Hepatocyte (in vitro differentiated cells): ENCODE measurements around the gene PPFIBP2. TPM values are rescaled to one million over a fixed set of nuclear protein-coding genes. Genes with fewer than 3 reads are reported as not detected.

Experiments
- DNase-seq: peaks from one replicate; pipeline ENCODE4 v3.0.0-alpha.2; 2016; ENCODE audit warnings: low spot score
- H2AFZ ChIP-seq: fragments of 200-600 bp; sonication (generic); 2 replicates; pipeline ENCODE4 v1.6.0; 2016; ENCODE audit warnings: antibody characterized with exemption, mild to moderate bottlenecking
- H3K27ac ChIP-seq: fragments of 200-600 bp; sonication (generic); 2 replicates; pipeline ENCODE4 v1.5.1; 2016; ENCODE audit warnings: mild to moderate bottlenecking
- H3K27me3 ChIP-seq: fragments of 200-600 bp; sonication (generic); 2 replicates; pipeline ENCODE4 v1.6.1; 2016
- H3K36me3 ChIP-seq: fragments of 200-600 bp; sonication (generic); replicated peaks from 2 replicates; pipeline ENCODE4 v1.5.1; 2016; ENCODE audit warnings: low read depth; ENCODE audit not compliant: insufficient read depth
- H3K4me1 ChIP-seq: fragments of 200-600 bp; sonication (generic); 2 replicates; pipeline ENCODE4 v1.5.1; 2016; ENCODE audit warnings: mild to moderate bottlenecking, moderate library complexity; ENCODE audit not compliant: insufficient read depth
- H3K4me2 ChIP-seq: fragments of 200-600 bp; sonication (generic); 2 replicates; pipeline ENCODE4 v1.6.0; 2016
- H3K4me3 ChIP-seq: fragments of 200-600 bp; sonication (generic); 2 replicates; pipeline ENCODE4 v1.5.1; 2016; ENCODE audit warnings: mild to moderate bottlenecking
- H3K79me2 ChIP-seq: fragments of 200-600 bp; sonication (generic); 2 replicates; pipeline ENCODE4 v1.6.0; 2017; ENCODE audit warnings: mild to moderate bottlenecking
- H3K9me2 ChIP-seq: fragments of 200-600 bp; sonication (generic); replicated peaks from 2 replicates; pipeline ENCODE4 v1.6.0; 2017; ENCODE audit warnings: mild to moderate bottlenecking; ENCODE audit not compliant: insufficient read depth
- H3K9me3 ChIP-seq: fragments of 200-600 bp; sonication (generic); 2 replicates; pipeline ENCODE4 v1.5.1; 2016; ENCODE audit warnings: low read depth, mild to moderate bottlenecking
- H4K20me1 ChIP-seq: fragments of 200-600 bp; sonication (generic); 2 replicates; pipeline ENCODE4 v1.6.0; 2016; ENCODE audit warnings: mild to moderate bottlenecking; ENCODE audit not compliant: insufficient read depth, poor library complexity, severe bottlenecking
- EZH2 ChIP-seq: fragments of 200-600 bp; sonication (generic); IDR thresholded peaks from 2 replicates; pipeline ENCODE4 v1.6.1; 2016; ENCODE audit warnings: antibody characterized with exemption, mild to moderate bottlenecking, borderline replicate concordance
- EZH2phosphoT487 ChIP-seq: fragments of 200-600 bp; sonication (generic); IDR thresholded peaks from one replicate; pipeline ENCODE4 v1.6.1; 2018; ENCODE audit warnings: antibody characterized with exemption, mild to moderate bottlenecking, low read depth, moderate library complexity; ENCODE audit not compliant: unreplicated experiment, severe bottlenecking
- WGBS: methylation state at CpG from one replicate; pipeline ENCODE4 v1.1.6; 2016; ENCODE audit warnings: low lambda C conversion rate; ENCODE audit errors: missing lambda C conversion rate; 5-methylcytosine and 5-hydroxymethylcytosine counted together
- polyA plus RNA-seq: library from polyadenylated mRNA; unstranded; fragments of >200 nt; fragmentation: Nextera tagmentation; extraction: Ambion mirVana; gene quantifications from 2 replicates; pipeline ENCODE4 v1.2.1, GENCODE V29; 2016
- total RNA-seq: library from RNA; depleted of rRNA; stranded (reverse); fragments of >200 nt; gene quantifications from 2 replicates; pipeline ENCODE4 v1.2.3, GENCODE V29; 2014
- TF ChIP-seq, protein P1 (sequence below): fragments of 200-600 bp; sonication (generic); IDR thresholded peaks from 2 replicates; pipeline ENCODE4 v1.5.1; 2016; ENCODE audit warnings: antibody characterized with exemption, mild to moderate bottlenecking; ENCODE audit not compliant: poor library complexity

The PPFIBP2 gene
- total and polyA plus RNA-seq, 2 experiments from 2014 or later = 33.9 to 55.8 TPM

DNA sequence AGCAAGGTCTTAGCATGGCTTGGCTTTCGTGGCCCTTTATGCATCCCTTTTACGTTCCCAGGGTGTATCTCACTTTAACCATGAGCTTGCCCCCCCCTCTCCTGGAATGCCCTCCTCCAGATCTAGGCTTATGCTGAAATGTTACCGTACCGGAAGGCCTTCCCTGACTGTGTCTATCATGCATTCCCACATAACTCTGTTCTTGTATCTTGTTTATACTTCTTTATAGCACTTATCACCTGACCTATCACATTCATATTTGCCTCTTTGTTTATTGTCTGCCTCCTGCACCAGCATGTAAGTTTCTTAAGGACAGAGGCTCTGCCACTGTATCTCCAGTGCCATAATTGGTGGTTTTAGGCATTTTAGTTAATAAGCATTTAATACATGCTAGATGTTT is 38.9 kb downstream of the PPFIBP2 start:
- no peak overlapping the region for H3K4me3 ChIP-seq
- H3K4me2 ChIP-seq = no peak overlapping the region
- no peaks in the 10 kb centered on the region for H3K9me2 ChIP-seq
- TF ChIP-seq EZH2phosphoT487 (no peak), EZH2 (no peak)
- TF ChIP-seq, protein P1, sequence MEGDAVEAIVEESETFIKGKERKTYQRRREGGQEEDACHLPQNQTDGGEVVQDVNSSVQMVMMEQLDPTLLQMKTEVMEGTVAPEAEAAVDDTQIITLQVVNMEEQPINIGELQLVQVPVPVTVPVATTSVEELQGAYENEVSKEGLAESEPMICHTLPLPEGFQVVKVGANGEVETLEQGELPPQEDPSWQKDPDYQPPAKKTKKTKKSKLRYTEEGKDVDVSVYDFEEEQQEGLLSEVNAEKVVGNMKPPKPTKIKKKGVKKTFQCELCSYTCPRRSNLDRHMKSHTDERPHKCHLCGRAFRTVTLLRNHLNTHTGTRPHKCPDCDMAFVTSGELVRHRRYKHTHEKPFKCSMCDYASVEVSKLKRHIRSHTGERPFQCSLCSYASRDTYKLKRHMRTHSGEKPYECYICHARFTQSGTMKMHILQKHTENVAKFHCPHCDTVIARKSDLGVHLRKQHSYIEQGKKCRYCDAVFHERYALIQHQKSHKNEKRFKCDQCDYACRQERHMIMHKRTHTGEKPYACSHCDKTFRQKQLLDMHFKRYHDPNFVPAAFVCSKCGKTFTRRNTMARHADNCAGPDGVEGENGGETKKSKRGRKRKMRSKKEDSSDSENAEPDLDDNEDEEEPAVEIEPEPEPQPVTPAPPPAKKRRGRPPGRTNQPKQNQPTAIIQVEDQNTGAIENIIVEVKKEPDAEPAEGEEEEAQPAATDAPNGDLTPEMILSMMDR = no peak
- 82% methylated on average over 4 of the region's 4 CpGs for WGBS
- H2AFZ ChIP-seq = no peak overlapping the region
- no peaks in the 10 kb centered on the region for H4K20me1 ChIP-seq
- H3K36me3 ChIP-seq = no peaks in the 10 kb centered on the region
- no peak for DNase-seq
- H3K27me3 ChIP-seq = no peaks in the 10 kb centered on the region
- peaks cover 5% of the 10 kb centered on the region for H3K79me2 ChIP-seq
- peaks cover 15% of the 10 kb centered on the region for H3K4me1 ChIP-seq
- H3K27ac ChIP-seq = no peak overlapping the region
- H3K9me3 ChIP-seq = no peaks in the 10 kb centered on the region

DNA sequence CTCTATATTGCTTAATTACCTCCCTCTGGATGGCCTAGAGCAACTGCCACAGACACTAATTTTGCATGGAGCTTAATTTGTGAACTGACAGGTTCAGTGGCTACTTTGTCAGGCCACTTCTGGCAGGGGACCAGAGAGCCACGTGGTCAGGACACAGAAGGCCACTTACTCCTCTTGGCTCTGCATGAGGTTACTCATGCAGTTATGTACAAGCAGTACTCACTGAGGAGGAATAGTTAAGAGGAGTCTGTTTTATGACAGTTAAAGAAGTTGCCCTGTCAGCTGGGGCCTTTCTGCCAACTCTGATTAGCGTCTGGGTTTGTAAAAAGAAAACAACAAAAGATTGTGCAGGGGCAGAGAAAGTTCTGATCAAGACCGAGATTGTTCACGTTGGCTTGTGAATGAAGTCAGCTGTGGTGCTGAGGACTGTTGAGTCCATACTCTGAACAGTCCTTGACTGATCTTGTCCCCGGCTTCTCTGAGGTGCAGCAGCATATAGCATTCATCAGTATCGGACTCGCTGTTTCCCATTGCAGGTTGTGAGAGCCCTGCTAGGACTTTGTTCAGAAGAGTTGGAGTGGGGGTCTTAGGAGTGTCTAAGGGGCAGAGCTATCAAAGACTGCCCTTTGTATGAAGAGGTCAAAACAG is 41.4 kb downstream of the PPFIBP2 start:
- WGBS = 46% methylated on average over 7 of the region's 7 CpGs
- Histone ChIP-seq H3K9me2 (no peaks in the 10 kb centered on the region), H3K9me3 (no peaks in the 10 kb centered on the region), H3K27me3 (no peaks in the 10 kb centered on the region), H3K79me2 (peaks cover 8% of the 10 kb centered on the region), H3K4me1 (peaks cover 15% of the 10 kb centered on the region), H3K4me2 (peak overlapping the region; percentile 22), H3K27ac (peak overlapping the region; percentile 35), H3K36me3 (no peaks in the 10 kb centered on the region), H4K20me1 (no peaks in the 10 kb centered on the region), H3K4me3 (no peak overlapping the region), H2AFZ (no peak overlapping the region)
- no peak for TF ChIP-seq EZH2phosphoT487
- DNase-seq = peak; percentile 37

DNA sequence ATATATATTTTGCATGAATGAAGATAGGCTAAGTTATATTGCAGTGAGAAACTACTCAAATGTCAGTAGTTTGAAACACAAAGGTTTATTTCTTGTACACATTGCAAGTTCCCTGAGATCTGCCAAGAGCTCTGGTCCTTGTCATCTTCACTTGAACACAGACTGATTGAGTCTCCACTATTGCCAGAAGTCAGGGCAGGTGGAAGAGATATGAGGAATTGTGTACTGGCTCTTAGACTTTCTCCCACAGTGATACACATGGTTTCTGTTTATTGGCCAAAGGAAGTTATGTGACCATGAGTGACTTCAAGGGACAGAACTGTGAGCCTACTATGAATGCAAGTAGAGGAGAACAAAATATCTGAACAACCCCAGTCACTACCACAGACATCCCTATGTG is 44.2 kb downstream of the PPFIBP2 start:
- H3K27ac ChIP-seq = no peak overlapping the region
- TF ChIP-seq EZH2phosphoT487 (no peak), EZH2 (no peak)
- TF ChIP-seq, protein P1 = no peak
- DNase-seq = no peak
- peaks cover 16% of the 10 kb centered on the region for H3K79me2 ChIP-seq
- no peak overlapping the region for H3K4me2 ChIP-seq
- no peak overlapping the region for H3K4me3 ChIP-seq
- no peaks in the 10 kb centered on the region for H3K9me2 ChIP-seq
- H4K20me1 ChIP-seq = no peaks in the 10 kb centered on the region
- peaks cover 17% of the 10 kb centered on the region for H3K4me1 ChIP-seq
- no peaks in the 10 kb centered on the region for H3K36me3 ChIP-seq
- no peaks in the 10 kb centered on the region for H3K27me3 ChIP-seq
- H3K9me3 ChIP-seq = no peaks in the 10 kb centered on the region
- no peak overlapping the region for H2AFZ ChIP-seq

DNA sequence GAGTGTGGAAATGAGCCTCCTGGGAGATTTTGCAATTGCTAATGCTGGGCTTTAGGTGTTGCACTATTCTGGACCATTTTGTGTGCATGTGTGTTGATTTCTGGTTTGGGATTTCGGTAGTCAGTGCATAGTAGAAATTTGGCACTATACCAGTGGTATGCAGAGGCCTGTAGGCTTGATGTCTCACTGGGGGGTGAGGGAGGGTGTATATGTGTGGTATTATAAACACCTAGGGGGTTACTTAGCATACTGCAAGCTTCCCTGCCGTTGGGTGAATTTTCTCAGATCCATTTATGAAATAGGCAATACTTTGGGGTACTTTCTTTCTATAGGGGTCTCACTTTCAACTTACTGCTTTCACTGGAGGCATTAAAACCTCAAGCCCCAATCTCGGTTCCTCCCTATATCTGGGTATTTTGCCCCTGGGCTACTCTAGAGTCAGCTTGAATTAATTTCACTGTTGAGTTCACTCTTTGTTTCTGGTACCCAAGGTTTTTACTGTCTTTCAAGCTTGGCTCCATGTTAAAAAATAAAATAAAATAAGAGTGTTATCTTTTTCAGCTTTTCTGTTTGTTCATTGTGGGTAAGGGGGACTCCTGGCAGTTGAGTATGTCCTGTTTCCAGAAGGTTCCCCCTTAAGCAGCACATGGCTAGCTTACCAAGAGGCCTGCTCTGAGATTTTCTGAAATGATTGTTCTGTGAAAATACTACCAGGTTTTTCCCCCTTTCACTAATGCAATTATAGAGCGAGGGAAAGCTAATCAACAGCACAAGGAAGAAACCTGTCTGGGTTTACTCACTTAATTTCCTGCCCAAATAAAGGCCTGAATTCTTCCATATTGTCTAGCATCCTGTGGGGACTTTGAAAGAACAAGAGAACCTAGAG is 45.8 kb downstream of the PPFIBP2 start:
- H3K4me2 ChIP-seq = no peak overlapping the region
- peaks cover 17% of the 10 kb centered on the region for H3K4me1 ChIP-seq
- H2AFZ ChIP-seq = no peak overlapping the region
- TF ChIP-seq EZH2phosphoT487 (no peak), EZH2 (no peak)
- TF ChIP-seq, protein P1 = no peak
- no peaks in the 10 kb centered on the region for H4K20me1 ChIP-seq
- H3K36me3 ChIP-seq = no peaks in the 10 kb centered on the region
- no peaks in the 10 kb centered on the region for H3K27me3 ChIP-seq
- no peaks in the 10 kb centered on the region for H3K9me3 ChIP-seq
- peaks cover 21% of the 10 kb centered on the region for H3K79me2 ChIP-seq
- no peak overlapping the region for H3K27ac ChIP-seq
- no peaks in the 10 kb centered on the region for H3K9me2 ChIP-seq
- DNase-seq = no peak
- WGBS = 68% methylated on average over 4 of the region's 4 CpGs
- H3K4me3 ChIP-seq = no peak overlapping the region
